Caco-2 (cell line): ENCODE data around the gene C1orf21. TPM values are rescaled to one million over a fixed set of nuclear protein-coding genes. Genes with fewer than 3 reads are reported as not detected.

Source experiments
- BruUV-seq: library from RNA; stranded (reverse); fragments of 400-500 nt; replicated peaks from 2 replicates; lab custom pipeline; 2021; lab: Mats Ljungman, UMichigan
- CTCF ChIA-PET: fragments of 300-600 bp; sonication (Branson Sonifier 250); formaldehyde crosslinking; loops from one replicate; lab custom pipeline; 2022; ENCODE audit warnings: antibody characterized with exemption; lab: Charles Lee
- POLR2A ChIA-PET: fragments of 300-600 bp; sonication (Branson Sonifier 250); formaldehyde crosslinking; loops from one replicate; lab custom pipeline; 2022; ENCODE audit warnings: antibody characterized with exemption; lab: Charles Lee
- DNase-seq, 2 experiments: peaks; one replicate each; pipeline versions ENCODE4 v3.0.0 to v3.0.0-alpha.2; 2020 to 2022
- H3K27me3 ChIP-seq: replicated peaks from 2 replicates; pipeline ENCODE4 v1.6.0; 2011; ENCODE audit warnings: low read length; ENCODE audit not compliant: control insufficient read depth, insufficient read depth
- H3K36me3 ChIP-seq: 2 replicates; pipeline ENCODE4 v1.5.1; 2011; ENCODE audit warnings: low read length; ENCODE audit not compliant: control insufficient read depth, insufficient read depth
- H3K4me1 ChIP-seq: fragments of 250-450 bp; sonication (Bioruptor Pico); 2 replicates; pipeline ENCODE4 v1.5.1; 2020; ENCODE audit warnings: mild to moderate bottlenecking
- H3K4me3 ChIP-seq: 2 replicates; pipeline ENCODE4 v1.5.1; 2011; ENCODE audit warnings: low read depth, mild to moderate bottlenecking, control low read depth, low read length
- H3K9me3 ChIP-seq: fragments of 250-450 bp; sonication (Bioruptor Pico); 2 replicates; pipeline ENCODE4 v1.5.1; 2020; ENCODE audit warnings: mild to moderate bottlenecking, moderate library complexity
- H3K27ac Mint-ChIP-seq: one replicate; pipeline ENCODE4 v1.8.0; 2022; ENCODE audit warnings: mixed read lengths; ENCODE audit not compliant: unreplicated experiment
- H3K27me3 Mint-ChIP-seq: one replicate; pipeline ENCODE4 v1.8.0; 2022; ENCODE audit warnings: mixed read lengths; ENCODE audit not compliant: insufficient read depth, unreplicated experiment
- H3K36me3 Mint-ChIP-seq: one replicate; pipeline ENCODE4 v1.8.0; 2022; ENCODE audit warnings: mild to moderate bottlenecking, mixed read lengths; ENCODE audit not compliant: insufficient read depth, unreplicated experiment
- H3K4me1 Mint-ChIP-seq: one replicate; pipeline ENCODE4 v1.8.0; 2022; ENCODE audit warnings: low read depth, mixed read lengths; ENCODE audit not compliant: unreplicated experiment
- H3K4me3 Mint-ChIP-seq: one replicate; pipeline ENCODE4 v1.8.0; 2022; ENCODE audit warnings: mild to moderate bottlenecking, moderate library complexity, mixed read lengths; ENCODE audit not compliant: unreplicated experiment
- H3K9me3 Mint-ChIP-seq: one replicate; pipeline ENCODE4 v1.8.0; 2022; ENCODE audit warnings: mixed read lengths; ENCODE audit not compliant: unreplicated experiment
- intact Hi-C: fragments of 100-400 bp; cut with micrococcal nuclease; formaldehyde crosslinking; loops from one replicate; pipeline ENCODE4 v1.10.0; 2022; ENCODE audit not compliant: unreplicated experiment
- total RNA-seq: library from RNA; stranded (reverse); gene quantifications from 2 replicates; pipeline ENCODE4 v1.2.3, GENCODE V29; 2022
- TF ChIP-seq, protein P1 (sequence below), 2 experiments: fragments of 200-600 bp in 1 of 2; IDR thresholded peaks; 1 replicate in 1 of 2; 2 replicates in 1 of 2; pipeline versions ENCODE4 v1.5.1 to v1.8.0; 2011 to 2022; ENCODE audit warnings: antibody characterized with exemption in 1 of 2, control low read depth in 1 of 2, inconsistent platforms in 1 of 2, low read depth in 1 of 2, low read length in 1 of 2, mild to moderate bottlenecking in 1 of 2, moderate library complexity in 1 of 2; ENCODE audit not compliant: insufficient read depth in 1 of 2, severe bottlenecking in 1 of 2, unreplicated experiment in 1 of 2

The C1orf21 gene
- total RNA-seq, 1 experiment from 2014 or later = 0.82 TPM

DNA sequence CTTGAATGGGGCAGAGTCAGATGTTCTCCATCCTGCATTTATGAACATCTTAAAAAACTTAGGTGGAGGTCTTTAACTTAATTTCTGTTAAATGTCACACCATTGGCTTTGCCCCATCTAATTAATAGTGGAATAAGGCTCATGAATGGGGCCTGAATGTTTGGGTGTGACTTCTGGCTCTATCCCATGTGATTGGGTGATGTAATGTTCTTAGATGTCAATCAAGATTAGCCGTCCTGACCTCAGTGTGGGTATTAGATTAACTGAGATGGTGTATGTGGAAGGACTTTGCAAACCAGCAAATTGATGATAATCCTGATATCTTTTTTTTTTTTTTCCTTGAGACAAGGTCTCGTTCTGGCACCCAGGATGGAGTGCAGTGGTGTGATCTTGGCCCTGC, 38.1 kb downstream of the C1orf21 start:
- Mint-ChIP-seq H3K27me3 (peaks cover 7% of the 10 kb centered on the region), H3K27ac (no peak overlapping the region), H3K4me3 (no peak overlapping the region), H3K9me3 (no peaks in the 10 kb centered on the region), H3K36me3 (no peaks in the 10 kb centered on the region), H3K4me1 (no peaks in the 10 kb centered on the region)
- H3K27me3 ChIP-seq = no peaks in the 10 kb centered on the region
- H3K4me3 ChIP-seq = no peak overlapping the region
- DNase-seq = no peak
- POLR2A ChIA-PET = no interaction called here
- no TSS peak for BruUV-seq
- CTCF ChIA-PET = no interaction called here
- TF ChIP-seq, protein P1, sequence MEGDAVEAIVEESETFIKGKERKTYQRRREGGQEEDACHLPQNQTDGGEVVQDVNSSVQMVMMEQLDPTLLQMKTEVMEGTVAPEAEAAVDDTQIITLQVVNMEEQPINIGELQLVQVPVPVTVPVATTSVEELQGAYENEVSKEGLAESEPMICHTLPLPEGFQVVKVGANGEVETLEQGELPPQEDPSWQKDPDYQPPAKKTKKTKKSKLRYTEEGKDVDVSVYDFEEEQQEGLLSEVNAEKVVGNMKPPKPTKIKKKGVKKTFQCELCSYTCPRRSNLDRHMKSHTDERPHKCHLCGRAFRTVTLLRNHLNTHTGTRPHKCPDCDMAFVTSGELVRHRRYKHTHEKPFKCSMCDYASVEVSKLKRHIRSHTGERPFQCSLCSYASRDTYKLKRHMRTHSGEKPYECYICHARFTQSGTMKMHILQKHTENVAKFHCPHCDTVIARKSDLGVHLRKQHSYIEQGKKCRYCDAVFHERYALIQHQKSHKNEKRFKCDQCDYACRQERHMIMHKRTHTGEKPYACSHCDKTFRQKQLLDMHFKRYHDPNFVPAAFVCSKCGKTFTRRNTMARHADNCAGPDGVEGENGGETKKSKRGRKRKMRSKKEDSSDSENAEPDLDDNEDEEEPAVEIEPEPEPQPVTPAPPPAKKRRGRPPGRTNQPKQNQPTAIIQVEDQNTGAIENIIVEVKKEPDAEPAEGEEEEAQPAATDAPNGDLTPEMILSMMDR (IDR thresholded peaks at IDR 0.05; ENCODE audit: insufficient read depth in 1 of 2, low read depth in 1 of 2, low read length in 1 of 2, severe bottlenecking in 1 of 2, unreplicated experiment in 1 of 2) = no peak
- intact Hi-C loops = no loop called here
- no peaks in the 10 kb centered on the region for H3K36me3 ChIP-seq
- no peaks in the 10 kb centered on the region for H3K9me3 ChIP-seq
- H3K4me1 ChIP-seq = no peaks in the 10 kb centered on the region

DNA sequence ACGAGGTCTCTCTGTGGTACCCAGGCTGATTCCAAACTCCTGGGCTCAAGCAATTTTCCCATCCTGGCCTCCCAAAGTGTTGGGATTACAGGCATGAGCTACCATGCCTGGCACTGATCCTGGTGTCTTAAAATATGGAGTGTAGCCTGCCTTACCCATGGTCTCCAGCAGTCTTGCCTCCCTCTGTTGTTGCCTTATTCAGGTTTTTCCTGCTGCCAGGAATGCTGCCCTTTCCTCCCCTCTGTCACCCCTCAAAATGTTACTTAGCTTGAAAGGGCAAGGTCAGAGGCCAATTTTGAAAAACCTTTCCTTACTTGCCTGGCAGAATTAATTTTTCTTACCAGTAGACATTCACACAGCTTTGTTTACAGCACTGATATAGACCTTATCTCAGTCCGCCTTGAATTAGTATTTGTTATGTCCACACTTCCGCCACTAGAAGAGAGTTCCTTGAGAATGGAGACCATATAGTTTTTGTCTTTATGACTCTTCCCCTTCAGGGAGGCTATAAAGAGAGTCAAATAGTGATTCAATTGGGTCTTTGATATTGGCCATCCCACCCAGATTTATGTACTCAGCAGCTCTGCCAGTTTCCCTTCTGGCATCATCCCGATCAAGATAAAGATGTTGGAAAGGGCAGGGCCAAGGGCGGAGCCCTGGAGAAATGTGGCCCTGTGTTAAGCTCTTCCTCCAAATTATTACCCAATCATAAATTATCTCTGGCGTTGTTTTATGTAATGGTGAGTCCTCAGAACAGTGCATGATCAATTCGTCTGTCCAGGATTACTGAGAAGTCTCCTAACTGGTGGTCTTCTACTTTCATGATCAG, 38.8 kb downstream of the C1orf21 start:
- peaks cover 7% of the 10 kb centered on the region for H3K27me3 Mint-ChIP-seq
- no peak overlapping the region for H3K4me3 Mint-ChIP-seq
- no peaks in the 10 kb centered on the region for H3K9me3 Mint-ChIP-seq
- intact Hi-C loops = no loop called here
- TF ChIP-seq, protein P1 (IDR thresholded peaks at IDR 0.05; ENCODE audit: insufficient read depth in 1 of 2, low read depth in 1 of 2, low read length in 1 of 2, severe bottlenecking in 1 of 2, unreplicated experiment in 1 of 2) = no peak
- Histone ChIP-seq H3K36me3 (no peaks in the 10 kb centered on the region), H3K9me3 (no peaks in the 10 kb centered on the region), H3K4me1 (no peaks in the 10 kb centered on the region), H3K4me3 (no peak overlapping the region), H3K27me3 (no peaks in the 10 kb centered on the region)
- ChIA-PET CTCF (no interaction called here), POLR2A (no interaction called here)
- H3K36me3 Mint-ChIP-seq = no peaks in the 10 kb centered on the region
- no peak for DNase-seq
- H3K4me1 Mint-ChIP-seq = no peaks in the 10 kb centered on the region
- no TSS peak for BruUV-seq
- no peak overlapping the region for H3K27ac Mint-ChIP-seq

DNA sequence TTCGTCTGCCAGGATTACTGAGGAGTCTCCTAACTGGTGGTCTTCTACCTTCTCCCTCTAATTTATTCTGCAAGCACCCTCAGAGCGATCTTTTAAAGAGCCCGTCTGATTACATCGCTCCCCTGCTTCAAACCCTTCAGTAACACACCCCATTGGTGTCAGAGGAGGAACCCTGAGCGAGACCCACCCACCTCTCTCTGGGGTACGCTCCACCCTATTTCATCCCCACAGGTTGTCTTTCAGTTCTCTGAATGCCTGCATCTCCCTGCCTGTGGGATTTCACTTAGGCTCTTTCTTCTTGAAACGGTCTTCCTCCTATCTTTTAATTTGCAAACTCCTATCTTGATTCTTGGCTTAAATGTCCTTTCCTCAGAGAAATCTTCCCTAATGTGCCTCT, 39.4 kb downstream of the C1orf21 start:
- peaks cover 5% of the 10 kb centered on the region for H3K27me3 Mint-ChIP-seq

More for the DNA sequence above, 39.4 kb downstream of the C1orf21 start:
- POLR2A ChIA-PET = no interaction called here
- Histone ChIP-seq H3K27me3 (no peaks in the 10 kb centered on the region), H3K36me3 (no peaks in the 10 kb centered on the region), H3K9me3 (no peaks in the 10 kb centered on the region), H3K4me3 (no peak overlapping the region), H3K4me1 (no peaks in the 10 kb centered on the region)
- Mint-ChIP-seq H3K27ac (no peak overlapping the region), H3K4me3 (no peak overlapping the region), H3K4me1 (no peaks in the 10 kb centered on the region), H3K36me3 (no peaks in the 10 kb centered on the region), H3K9me3 (no peaks in the 10 kb centered on the region)
- CTCF ChIA-PET = no interaction called here
- no TSS peak for BruUV-seq
- TF ChIP-seq, protein P1 (IDR thresholded peaks at IDR 0.05; ENCODE audit: insufficient read depth in 1 of 2, low read depth in 1 of 2, low read length in 1 of 2, severe bottlenecking in 1 of 2, unreplicated experiment in 1 of 2) = no peak
- DNase-seq = no peak
- intact Hi-C loops = no loop called here
